Measurements from ENCODE around the gene ACACB.

DNA sequence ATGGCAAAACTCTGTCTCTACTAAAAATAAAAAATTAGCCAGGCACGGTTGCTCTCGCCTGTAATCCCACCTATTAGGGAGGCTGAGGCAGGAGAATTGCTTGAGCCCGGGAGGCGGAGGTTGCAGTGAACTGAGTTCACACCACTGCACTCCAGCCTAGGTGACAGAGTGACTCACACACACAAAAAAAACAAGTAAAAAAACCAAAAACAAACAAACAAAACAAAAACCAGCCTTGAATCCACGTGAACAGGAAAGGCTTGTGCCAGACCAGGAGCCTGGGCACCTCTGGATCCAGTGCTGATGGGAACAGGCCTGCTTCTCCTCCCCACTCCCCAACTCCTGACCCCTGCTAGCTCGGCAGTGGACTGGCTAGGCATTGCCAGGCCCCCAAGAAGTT lies 189.2 kb downstream of the ACACB start:
- TF ChIP-seq, protein P1, sequence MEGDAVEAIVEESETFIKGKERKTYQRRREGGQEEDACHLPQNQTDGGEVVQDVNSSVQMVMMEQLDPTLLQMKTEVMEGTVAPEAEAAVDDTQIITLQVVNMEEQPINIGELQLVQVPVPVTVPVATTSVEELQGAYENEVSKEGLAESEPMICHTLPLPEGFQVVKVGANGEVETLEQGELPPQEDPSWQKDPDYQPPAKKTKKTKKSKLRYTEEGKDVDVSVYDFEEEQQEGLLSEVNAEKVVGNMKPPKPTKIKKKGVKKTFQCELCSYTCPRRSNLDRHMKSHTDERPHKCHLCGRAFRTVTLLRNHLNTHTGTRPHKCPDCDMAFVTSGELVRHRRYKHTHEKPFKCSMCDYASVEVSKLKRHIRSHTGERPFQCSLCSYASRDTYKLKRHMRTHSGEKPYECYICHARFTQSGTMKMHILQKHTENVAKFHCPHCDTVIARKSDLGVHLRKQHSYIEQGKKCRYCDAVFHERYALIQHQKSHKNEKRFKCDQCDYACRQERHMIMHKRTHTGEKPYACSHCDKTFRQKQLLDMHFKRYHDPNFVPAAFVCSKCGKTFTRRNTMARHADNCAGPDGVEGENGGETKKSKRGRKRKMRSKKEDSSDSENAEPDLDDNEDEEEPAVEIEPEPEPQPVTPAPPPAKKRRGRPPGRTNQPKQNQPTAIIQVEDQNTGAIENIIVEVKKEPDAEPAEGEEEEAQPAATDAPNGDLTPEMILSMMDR (IDR thresholded peaks at IDR 0.05; ENCODE audit: borderline replicate concordance, extremely low read depth, low read length, poor library complexity, severe bottlenecking): no peak
- TF ChIP-seq EZH2 (IDR thresholded peaks at IDR 0.05; ENCODE audit: borderline replicate concordance, low read depth, low read length, severe bottlenecking): no peak

Measured in DND-41 (cell line).